Left kidney (tissue), 2 donors: Measurements from ENCODE around the gene FGGY. TPM values are rescaled to one million over a fixed set of nuclear protein-coding genes. Genes with fewer than 3 reads are reported as not detected.

Source experiments
- DNase-seq: peaks from one replicate; pipeline ENCODE4 v3.0.0-alpha.2; 2013
- polyA plus RNA-seq: library from polyadenylated mRNA; unstranded; fragments of 120-200 nt; gene quantifications from one replicate; pipeline ENCODE4 v1.2.1, GENCODE V29; 2013; ENCODE audit not compliant: insufficient read length

FGGY gene
- polyA plus RNA-seq, 1 donor = 26.6 TPM

- DNase-seq = no peak
Measured at GRCh38 chr1:59388191-59388590, 91.3 kb downstream of the FGGY start.

DNA sequence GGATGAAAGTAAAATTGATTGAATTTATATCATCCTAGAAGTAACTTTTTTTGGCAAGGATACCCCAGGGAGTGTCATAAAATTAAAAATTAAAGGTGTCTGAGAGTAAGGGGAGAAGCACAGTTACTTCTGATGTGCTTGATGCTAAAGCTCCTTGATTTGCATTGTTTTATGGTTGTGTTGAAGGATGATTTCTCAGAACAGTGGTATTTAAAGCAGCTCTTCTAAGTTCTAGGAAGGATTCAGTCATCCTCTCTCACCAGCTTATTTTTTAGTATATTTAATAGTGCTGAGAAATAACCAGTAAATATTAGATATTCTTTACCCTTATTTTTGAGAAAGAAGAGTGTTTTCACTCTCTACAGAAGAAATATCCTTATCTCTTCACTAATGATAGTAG lies 93.0 kb downstream of the FGGY start:
- DNase-seq = no peak

GRCh38 chr1:59390307-59390706 lies 93.4 kb downstream of the FGGY start:
- DNase-seq = no peak

- DNase-seq = no peak
Measured at GRCh38 chr1:59391212-59392179, 94.6 kb downstream of the FGGY start.

DNA sequence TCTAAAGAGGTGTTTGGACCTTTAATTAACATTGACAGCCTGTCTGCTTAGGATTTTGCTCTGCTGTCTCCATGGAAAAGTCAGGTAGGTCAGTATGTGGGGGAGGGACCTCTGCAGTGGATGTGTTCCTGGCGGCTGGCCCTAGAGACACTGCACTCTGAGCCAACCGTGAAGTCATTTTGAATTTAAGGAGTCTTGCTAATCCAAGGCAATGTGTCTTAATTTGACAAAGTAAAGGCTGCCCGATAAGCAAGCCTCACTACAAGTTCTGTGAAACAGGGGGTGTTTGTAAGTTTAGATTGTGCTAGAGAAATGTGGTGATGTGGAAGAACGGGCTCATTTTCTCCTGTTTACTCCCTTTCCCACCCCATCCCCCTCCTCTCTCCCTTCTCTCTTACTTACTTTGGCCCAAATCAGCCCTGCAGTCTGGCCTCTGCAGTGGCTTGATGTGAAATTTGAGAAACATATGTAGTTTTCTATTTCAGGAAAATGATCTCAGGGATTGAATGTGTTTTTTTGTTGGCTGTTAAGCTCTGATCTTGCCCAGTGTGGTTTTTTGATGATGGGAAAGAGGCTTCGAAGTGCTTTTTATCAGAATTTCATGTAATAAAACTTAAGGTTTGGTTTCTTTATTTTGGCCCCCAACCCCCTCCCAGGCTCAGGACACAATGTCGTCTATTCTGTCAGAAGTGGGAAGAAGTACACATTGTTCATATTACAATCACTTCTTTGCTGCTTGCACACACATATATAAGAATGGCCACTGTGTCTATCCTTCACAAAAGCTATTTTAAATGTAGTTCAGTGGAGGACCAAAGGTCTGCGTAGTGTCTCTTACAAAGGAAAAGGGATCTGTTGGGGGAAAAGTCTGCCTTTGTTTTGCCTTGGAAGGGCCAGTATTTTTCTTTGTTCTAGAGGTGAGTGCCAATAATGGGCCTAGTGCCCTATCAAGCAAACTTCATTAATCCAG lies 96.6 kb downstream of the FGGY start:
- DNase-seq = peak; percentile 88

GRCh38 chr1:59394706-59395425 lies 98.0 kb downstream of the FGGY start:
- DNase-seq = no peak

DNA sequence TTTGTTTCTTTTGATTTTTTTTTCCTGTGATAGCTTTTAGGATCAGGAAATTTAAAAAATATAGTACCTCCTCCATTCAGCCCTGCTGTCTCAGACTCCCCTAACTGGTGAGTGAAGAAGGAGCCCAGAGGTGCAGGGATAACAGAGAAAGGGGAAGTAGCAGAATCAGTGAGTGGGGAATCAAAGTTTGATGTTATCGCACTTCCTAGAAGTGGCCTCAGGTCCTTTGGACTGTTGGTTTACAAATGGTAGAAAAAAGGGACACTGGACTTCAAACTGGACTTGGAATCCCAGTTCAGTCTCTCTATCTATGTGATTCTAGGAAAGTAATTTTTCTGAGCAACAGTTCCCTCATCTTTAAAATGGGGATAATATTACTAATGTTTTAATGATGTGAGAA lies 99.5 kb downstream of the FGGY start:
- DNase-seq = no peak

GRCh38 chr1:59397139-59397858 lies 100.4 kb downstream of the FGGY start:
- DNase-seq = no peak

GRCh38 chr1:59399642-59400041 lies 102.7 kb downstream of the FGGY start:
- no peak for DNase-seq

DNA sequence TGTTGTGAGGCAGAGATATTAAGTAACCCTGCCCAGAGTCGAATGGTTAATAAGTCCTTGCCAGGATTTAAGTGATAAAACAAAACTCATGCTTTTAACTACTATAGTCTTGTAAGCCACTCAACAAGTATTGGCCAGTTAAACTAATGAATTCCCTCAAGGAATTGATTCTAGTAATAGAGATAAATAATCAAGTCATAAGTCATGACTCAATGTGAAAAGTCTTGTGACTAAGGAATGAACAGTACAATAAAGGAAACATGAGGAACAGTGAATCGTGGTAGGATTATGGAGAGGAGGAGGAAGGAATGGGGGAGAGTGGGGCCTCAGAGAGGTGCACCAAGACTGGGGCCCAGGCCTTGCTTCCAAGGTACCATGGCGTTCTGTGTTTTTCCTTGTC lies 104.7 kb downstream of the FGGY start:
- no peak for DNase-seq

GRCh38 chr1:59404796-59405195 lies 107.9 kb downstream of the FGGY start:
- DNase-seq = no peak

DNA sequence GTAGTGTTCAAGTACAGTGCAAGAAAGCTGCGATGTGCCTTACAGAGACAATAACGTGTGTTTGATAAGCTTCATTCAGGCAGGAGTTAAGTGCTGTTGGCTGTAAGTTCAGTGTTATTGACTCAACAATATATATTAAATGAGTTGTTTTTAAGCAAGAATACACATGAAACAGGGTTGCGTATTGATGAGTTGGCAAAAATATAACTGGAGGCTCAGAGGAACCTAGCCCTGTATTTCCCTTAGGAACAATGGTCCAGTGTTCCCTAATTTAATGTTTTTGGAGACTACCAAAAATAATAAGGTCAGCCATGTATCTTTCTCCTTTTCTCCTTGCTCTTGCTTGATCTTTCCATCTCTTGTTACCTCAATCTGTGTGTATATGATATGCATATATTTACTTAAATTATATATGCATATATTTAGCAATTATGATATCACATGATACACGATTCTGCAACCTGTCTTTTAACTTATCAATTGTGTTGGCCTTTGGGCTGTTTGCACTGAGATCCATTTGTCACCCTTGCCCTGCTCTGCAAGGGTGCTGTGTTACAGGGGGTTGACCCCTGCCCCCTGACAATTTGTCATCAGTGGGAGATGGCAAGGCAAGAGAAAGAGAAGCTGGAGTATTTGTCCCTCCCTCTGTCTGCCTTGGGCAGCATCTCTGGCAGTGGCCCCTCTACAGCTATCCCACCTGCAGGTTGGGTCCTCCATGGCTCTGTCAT lies 109.7 kb downstream of the FGGY start:
- DNase-seq = no peak

GRCh38 chr1:59408608-59409240 lies 111.8 kb downstream of the FGGY start:
- no peak for DNase-seq

DNA sequence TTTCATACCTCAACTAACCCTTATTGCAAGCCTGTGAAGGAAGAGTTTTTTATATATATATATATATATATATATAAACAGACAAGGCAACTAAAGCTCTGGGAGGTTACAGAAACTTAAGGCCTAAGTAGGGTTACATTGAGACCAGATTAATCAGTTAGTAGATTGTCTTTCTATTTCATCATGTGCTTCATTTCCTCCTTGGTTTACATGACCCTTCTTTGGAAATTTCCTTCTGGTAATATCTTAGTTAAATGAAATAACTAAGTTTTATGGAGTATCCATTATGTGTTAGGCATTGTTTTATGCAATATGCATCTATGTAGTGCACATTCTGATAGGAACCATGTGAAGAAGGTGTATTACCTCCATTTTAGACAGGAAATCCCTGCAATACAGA lies 112.7 kb downstream of the FGGY start:
- DNase-seq = no peak

- DNase-seq = no peak
Measured at GRCh38 chr1:59409986-59410385, 113.1 kb downstream of the FGGY start.

GRCh38 chr1:59410457-59410856 lies 113.6 kb downstream of the FGGY start:
- DNase-seq = no peak

- no peak for DNase-seq
Measured at GRCh38 chr1:59411147-59411546, 114.3 kb downstream of the FGGY start.

DNA sequence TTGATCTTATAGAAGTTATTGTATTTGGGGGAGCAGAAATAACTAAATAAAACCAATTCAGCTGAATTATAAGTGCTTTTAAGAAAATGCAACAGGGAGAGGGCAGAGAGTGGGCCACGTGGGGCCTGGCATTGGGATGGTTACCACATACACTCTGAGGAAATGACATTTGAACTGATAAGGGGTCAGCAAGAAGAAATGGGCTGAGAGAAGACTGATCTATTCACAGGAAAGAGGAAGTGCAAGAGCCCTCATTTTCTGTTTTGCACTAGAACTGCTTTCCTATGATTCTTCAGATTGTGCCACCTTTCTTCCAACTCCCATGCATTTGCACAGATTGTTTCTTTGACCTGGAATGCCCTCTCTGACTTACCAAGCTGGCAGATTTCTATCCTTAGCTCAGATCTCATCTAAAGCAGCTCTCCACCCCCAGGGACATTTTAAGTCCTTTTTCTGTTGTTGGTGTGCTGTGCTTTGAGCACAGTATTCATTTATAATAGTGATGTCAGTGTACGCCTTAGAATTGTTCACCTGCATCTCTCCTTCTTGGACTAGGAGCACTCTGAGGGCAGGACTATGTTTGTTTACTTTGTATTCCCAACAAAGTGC lies 115.9 kb downstream of the FGGY start:
- no peak for DNase-seq

- no peak for DNase-seq
Measured at GRCh38 chr1:59413327-59413720, 116.4 kb downstream of the FGGY start.
